MM.1S (cell line): ENCODE results near the gene R3HDM4.
"Not testable (repeated sequence)": the region's sequence is repeated elsewhere in the genome, so short reads cannot be mapped to it uniquely, and the experiment has no call there.

ENCODE experiments used
- DNase-seq: peaks from one replicate; pipeline ENCODE4 v3.0.0-alpha.2; 2015
- H2AFZ ChIP-seq: fragments of 300-600 bp; sonication (generic); 2 replicates; pipeline ENCODE4 v1.6.0; 2016; ENCODE audit warnings: antibody characterized with exemption, low read length
- H3F3A ChIP-seq: fragments of 300-600 bp; sonication (generic); 2 replicates; pipeline ENCODE4 v1.6.1; 2016; ENCODE audit warnings: mild to moderate bottlenecking, antibody characterized with exemption, low read length, moderate library complexity, mixed read lengths; ENCODE audit not compliant: insufficient read depth
- H3K27ac ChIP-seq: fragments of 300-600 bp; sonication (generic); 2 replicates; pipeline ENCODE4 v1.5.1; 2016; ENCODE audit warnings: mild to moderate bottlenecking, low read length
- H3K27me3 ChIP-seq: fragments of 300-600 bp; sonication (generic); replicated peaks from 2 replicates; pipeline ENCODE4 v1.6.0; 2016; ENCODE audit warnings: low read length; ENCODE audit not compliant: insufficient read depth
- H3K36me3 ChIP-seq: fragments of 300-600 bp; sonication (generic); replicated peaks from 2 replicates; pipeline ENCODE4 v1.6.1; 2016; ENCODE audit warnings: mild to moderate bottlenecking, low read length, mixed read lengths; ENCODE audit not compliant: insufficient read depth
- H3K4me1 ChIP-seq: fragments of 300-600 bp; sonication (generic); 2 replicates; pipeline ENCODE4 v1.6.1; 2016; ENCODE audit warnings: low read length, mixed read lengths
- H3K4me2 ChIP-seq: fragments of 300-600 bp; sonication (generic); 2 replicates; pipeline ENCODE4 v1.6.0; 2016; ENCODE audit warnings: low read depth, low read length
- H3K4me3 ChIP-seq: fragments of 300-600 bp; sonication (generic); 2 replicates; pipeline ENCODE4 v1.5.1; 2016; ENCODE audit warnings: low read length, mixed read lengths
- H3K79me2 ChIP-seq: fragments of 300-600 bp; sonication (generic); 2 replicates; pipeline ENCODE4 v1.6.1; 2016; ENCODE audit warnings: mixed run types, low read length, mixed read lengths
- H3K9ac ChIP-seq: fragments of 300-600 bp; sonication (generic); 2 replicates; pipeline ENCODE4 v1.6.1; 2016; ENCODE audit warnings: low read length, mixed read lengths
- H3K9me2 ChIP-seq: fragments of 300-600 bp; sonication (generic); replicated peaks from 2 replicates; pipeline ENCODE4 v1.6.1; 2016; ENCODE audit warnings: mild to moderate bottlenecking, low read length, mixed read lengths; ENCODE audit not compliant: insufficient read depth
- H3K9me3 ChIP-seq: fragments of 300-600 bp; sonication (generic); replicated peaks from 2 replicates; pipeline ENCODE4 v1.6.1; 2016; ENCODE audit warnings: mild to moderate bottlenecking, low read length, mixed read lengths; ENCODE audit not compliant: insufficient read depth
- H4K20me1 ChIP-seq: fragments of 300-600 bp; sonication (generic); 2 replicates; pipeline ENCODE4 v1.6.1; 2016; ENCODE audit warnings: mild to moderate bottlenecking, low read length, moderate library complexity, mixed read lengths; ENCODE audit not compliant: insufficient read depth
- CTCF ChIP-seq: fragments of 300-600 bp; sonication (generic); IDR thresholded peaks from 2 replicates; pipeline ENCODE4 v1.5.1; 2016; ENCODE audit warnings: antibody characterized with exemption, low read length, mixed read lengths
- EZH2 ChIP-seq: fragments of 300-600 bp; sonication (generic); optimal IDR thresholded peaks from 2 replicates; pipeline ENCODE3; 2017; ENCODE audit warnings: low read depth, mild to moderate bottlenecking, antibody characterized with exemption, low read length, mixed read lengths
- EZH2phosphoT487 ChIP-seq: fragments of 300-600 bp; sonication (generic); IDR thresholded peaks from 2 replicates; pipeline ENCODE4 v1.6.1; 2018; ENCODE audit warnings: antibody characterized with exemption, low read length

Gene R3HDM4

GRCh38 chr19:879711-880438 lies 33.1 kb downstream of the R3HDM4 start:
- Histone ChIP-seq H3K79me2 (no peaks in the 10 kb centered on the region), H3K9me3 (no peaks in the 10 kb centered on the region), H3K36me3 (no peaks in the 10 kb centered on the region; the same call in 1 of the 2 replicates), H3K4me2 (no peak overlapping the region), H3F3A (no peaks in the 10 kb centered on the region), H3K4me1 (no peaks in the 10 kb centered on the region), H3K4me3 (no peak overlapping the region), H4K20me1 (no peaks in the 10 kb centered on the region), H3K27ac (no peak overlapping the region), H3K9me2 (no peaks in the 10 kb centered on the region), H2AFZ (no peak overlapping the region), H3K27me3 (no peaks in the 10 kb centered on the region), H3K9ac (no peak overlapping the region)
- TF ChIP-seq CTCF = no peak
- TF ChIP-seq EZH2 = no peak
- TF ChIP-seq EZH2phosphoT487 = no peak
- no peak for DNase-seq

GRCh38 chr19:878751-879561 lies 34.1 kb downstream of the R3HDM4 start:
- H3K36me3 ChIP-seq, H3K9me3 ChIP-seq: not testable (repeated sequence)

GRCh38 chr19:877992-878660 lies 34.9 kb downstream of the R3HDM4 start:
- H3K4me3 ChIP-seq, H3K27me3 ChIP-seq, H3K36me3 ChIP-seq, H2AFZ ChIP-seq, H4K20me1 ChIP-seq, H3K79me2 ChIP-seq, H3F3A ChIP-seq, H3K27ac ChIP-seq, H3K9me3 ChIP-seq, H3K9me2 ChIP-seq, H3K4me1 ChIP-seq, H3K4me2 ChIP-seq, H3K9ac ChIP-seq, DNase-seq: not testable (repeated sequence)

More at GRCh38 chr19:878751-879561, 34.1 kb downstream of the R3HDM4 start:
- not testable (repeated sequence) for H3K4me1 ChIP-seq, DNase-seq, H3K9ac ChIP-seq, H2AFZ ChIP-seq, H3K79me2 ChIP-seq, H3K27me3 ChIP-seq, H3K27ac ChIP-seq, H3K4me2 ChIP-seq, H4K20me1 ChIP-seq, H3K4me3 ChIP-seq, H3K9me2 ChIP-seq, H3F3A ChIP-seq

GRCh38 chr19:876780-877314 lies 36.2 kb downstream of the R3HDM4 start:
- Histone ChIP-seq H3K4me3 (no peak overlapping the region), H3K9me2 (no peaks in the 10 kb centered on the region), H4K20me1 (no peaks in the 10 kb centered on the region), H3K4me2 (no peak overlapping the region), H3K9ac (no peak overlapping the region), H3K27me3 (no peaks in the 10 kb centered on the region), H3F3A (peaks cover 8% of the 10 kb centered on the region; the same call in 1 of the 2 replicates), H3K27ac (no peak overlapping the region), H3K36me3 (no peaks in the 10 kb centered on the region), H3K4me1 (0 out of 2 replicates have a peak, but pooled peaks cover 7% of the 10 kb centered on the region), H3K79me2 (no peaks in the 10 kb centered on the region), H2AFZ (no peak overlapping the region), H3K9me3 (no peaks in the 10 kb centered on the region)
- TF ChIP-seq EZH2 (no peak), CTCF (no peak), EZH2phosphoT487 (no peak)
- DNase-seq = no peak
